ENCODE measurements around the gene C1orf50.

Gene C1orf50

DNA sequence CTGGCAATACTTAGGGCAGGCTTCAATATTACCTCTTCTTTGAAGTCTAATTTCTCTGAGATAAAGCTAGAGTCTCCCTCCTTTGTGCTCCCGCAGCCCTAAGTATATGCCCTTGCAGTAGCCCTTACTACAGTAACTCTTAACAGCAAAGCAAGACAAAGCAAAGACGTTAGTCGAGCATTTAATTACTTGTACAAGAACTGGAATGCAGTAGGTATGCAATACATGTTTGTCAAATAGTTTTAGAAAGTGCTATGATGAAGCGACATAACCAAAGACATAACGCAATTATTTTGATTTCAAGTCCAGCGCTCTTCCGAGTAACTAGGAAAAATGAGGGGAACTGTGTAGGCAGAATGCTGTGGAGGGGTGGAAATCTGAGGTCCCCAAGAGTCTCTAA is 1.8 kb upstream of the C1orf50 start:
- DNase-seq, result no peak

- peak; percentile 44 for DNase-seq
Measured at GRCh38 chr1:42765832-42766740, 963 bp upstream of the C1orf50 start.

- DNase-seq, result no peak
Measured at GRCh38 chr1:42767510-42768000, 506 bp downstream of the C1orf50 start.

GRCh38 chr1:42768172-42768571 is 1.1 kb downstream of the C1orf50 start:
- DNase-seq, result no peak

DNA sequence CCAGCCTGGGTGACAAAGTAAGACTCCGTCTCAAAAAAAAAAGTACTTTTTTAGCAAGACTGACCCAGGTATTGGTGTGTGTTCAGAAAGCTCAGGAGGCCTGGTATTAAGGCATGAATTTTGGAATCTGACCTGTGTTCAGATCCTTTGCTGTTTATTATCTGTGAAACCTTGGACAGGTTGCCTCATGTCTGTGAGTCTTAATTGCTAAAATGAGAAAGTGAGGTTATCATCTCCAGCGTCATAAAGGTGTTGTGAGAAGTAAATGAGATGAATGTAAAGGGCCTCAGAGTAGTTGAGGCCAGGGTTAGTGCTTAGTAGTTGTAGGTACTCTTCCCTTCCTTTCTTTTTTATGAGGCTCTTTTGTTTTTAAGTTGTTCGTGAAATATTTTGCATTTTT is 2.8 kb downstream of the C1orf50 start:
- no peak for DNase-seq

DNA sequence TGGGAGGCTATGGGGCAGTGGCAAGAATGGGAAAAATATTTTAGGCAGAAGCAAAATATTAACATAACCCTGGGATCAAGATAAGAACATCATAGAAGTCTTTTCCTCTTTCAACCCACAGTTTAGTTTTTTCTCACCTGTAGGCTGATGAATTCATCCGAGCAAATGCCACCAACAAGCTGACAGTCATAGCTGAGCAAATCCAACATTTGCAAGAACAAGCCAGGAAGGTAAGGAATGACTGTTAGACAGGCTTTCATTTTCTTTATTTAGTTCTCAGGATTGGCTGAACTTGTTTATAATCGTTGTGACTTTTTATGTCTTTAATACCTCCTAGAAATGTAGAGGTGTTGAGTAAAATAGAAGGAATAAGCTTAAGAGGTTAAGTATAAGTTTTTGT is 6.4 kb downstream of the C1orf50 start:
- no peak for DNase-seq

GRCh38 chr1:42774928-42775526 is 8.0 kb downstream of the C1orf50 start:
- no peak for DNase-seq

DNA sequence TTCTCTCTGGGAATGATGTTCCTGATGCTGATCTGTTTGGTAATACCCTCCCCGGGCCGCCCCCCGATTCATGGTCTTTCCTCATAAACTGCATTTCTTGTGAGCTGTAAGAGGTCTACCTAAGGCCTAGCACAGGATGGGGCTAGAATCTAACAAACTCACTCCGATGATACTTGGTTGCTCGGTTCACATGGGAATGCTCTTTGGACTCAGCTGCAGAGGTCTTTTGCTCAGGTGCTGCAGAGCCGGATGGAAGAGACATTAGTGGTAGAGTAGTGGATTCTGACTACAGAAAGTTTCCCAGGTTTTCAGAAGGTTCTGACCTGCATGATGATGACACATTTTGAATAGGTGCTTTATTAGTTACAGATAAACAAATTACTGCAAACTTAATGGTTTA is 9.5 kb downstream of the C1orf50 start:
- no peak for DNase-seq

DNA sequence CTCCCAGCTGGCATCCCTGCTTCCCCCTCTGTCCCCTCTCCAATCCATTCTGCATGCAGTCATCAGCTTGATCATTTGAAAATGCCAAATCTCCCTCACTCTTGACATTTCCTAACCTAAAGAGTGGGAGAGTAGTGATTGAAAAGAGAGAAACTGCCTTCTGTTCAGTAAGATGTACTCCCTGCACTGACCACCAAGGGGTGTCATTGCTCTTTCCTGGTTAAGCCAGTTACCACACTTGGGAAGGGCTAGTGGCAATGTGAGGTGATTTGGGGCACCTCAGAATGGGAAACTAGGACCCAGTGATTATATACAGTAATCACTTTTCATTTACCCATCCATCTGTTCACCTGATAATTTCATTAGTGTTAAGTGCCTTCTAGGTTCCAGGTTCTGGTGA is 10.8 kb downstream of the C1orf50 start:
- no peak for DNase-seq

- no peak for DNase-seq
Measured at GRCh38 chr1:42779725-42780124, 12.7 kb downstream of the C1orf50 start.

GRCh38 chr1:42780176-42780575 is 13.1 kb downstream of the C1orf50 start:
- no peak for DNase-seq

GRCh38 chr1:42783092-42783491 is 16.0 kb downstream of the C1orf50 start:
- no peak for DNase-seq

GRCh38 chr1:42784547-42784945 is 17.5 kb downstream of the C1orf50 start:
- no peak for DNase-seq

- DNase-seq, result no peak
Measured at GRCh38 chr1:42784946-42785693, 18.1 kb downstream of the C1orf50 start, which contains the start of gene TMEM269. TMEM269 (plus strand) TSS chr1:42784991; CDS start chr1:42789894, 4,903 bp downstream.

- no peak for DNase-seq
Measured at GRCh38 chr1:42786097-42786496, 19.0 kb downstream of the C1orf50 start.

DNA sequence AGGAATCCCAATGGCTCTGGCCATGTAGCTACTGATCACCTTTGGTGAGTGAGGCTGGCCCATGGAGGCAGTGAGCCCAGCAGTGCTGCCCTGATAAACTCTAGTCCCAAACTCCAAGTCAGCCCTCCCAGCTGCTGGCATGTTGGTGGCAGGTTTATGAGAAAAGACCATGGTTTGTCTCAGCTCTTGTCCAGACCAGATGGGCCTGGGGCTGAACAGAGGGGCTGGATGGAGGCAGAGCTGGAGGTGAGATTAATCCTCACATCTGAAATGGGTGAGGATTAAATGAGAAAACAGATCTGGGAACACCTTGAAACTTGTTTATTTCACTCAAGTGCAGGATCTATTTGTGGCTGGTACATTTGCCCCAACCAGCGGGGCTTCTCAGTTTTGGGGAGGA is 21.0 kb downstream of the C1orf50 start:
- DNase-seq, result no peak

- no peak for DNase-seq
Measured at GRCh38 chr1:42793824-42794223, 26.8 kb downstream of the C1orf50 start.

DNA sequence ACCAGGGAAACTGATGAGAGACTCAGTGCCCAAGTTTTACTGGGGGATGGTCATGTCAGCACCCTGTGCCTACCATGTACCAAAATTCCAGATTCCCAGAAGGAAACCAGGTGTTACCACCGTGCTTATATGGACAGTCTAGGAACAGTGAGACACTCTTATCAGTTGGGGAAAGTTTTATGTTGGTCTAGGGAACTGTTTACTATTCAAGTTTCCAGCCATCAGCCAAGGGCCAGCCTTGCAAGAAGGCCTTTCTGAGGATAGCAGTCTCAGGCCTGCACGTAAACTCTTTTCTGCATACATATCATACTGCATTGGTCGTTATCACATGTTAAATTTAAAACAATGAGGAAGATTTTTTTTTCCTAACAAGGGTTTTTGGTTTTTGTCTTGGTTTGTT is 30.4 kb downstream of the C1orf50 start:
- DNase-seq, result no peak

DNA sequence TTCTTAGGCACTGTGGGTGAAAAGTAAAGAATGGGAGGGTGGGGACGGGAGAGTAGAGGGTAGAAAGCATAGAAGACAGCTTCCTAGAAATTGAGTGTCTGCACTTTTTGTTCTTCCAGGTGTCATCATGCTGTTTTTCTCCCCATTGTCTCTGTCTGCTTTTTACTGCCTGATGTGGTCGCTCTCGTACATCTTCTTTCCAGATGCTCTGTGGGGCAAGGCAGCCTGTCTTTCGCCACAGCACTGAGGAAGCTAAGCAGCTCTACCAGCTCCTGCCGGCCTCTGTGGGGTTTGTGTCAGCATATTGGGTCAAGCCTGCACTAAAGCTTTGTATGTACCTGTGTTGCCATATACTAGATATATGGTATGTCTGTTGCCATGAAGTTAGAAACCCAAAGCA is 30.9 kb downstream of the C1orf50 start:
- DNase-seq, result no peak

GRCh38 chr1:42801832-42802473 is 34.9 kb downstream of the C1orf50 start:
- DNase-seq, result no peak

- DNase-seq, result no peak
Measured at GRCh38 chr1:42806171-42806570, 39.1 kb downstream of the C1orf50 start.

DNA sequence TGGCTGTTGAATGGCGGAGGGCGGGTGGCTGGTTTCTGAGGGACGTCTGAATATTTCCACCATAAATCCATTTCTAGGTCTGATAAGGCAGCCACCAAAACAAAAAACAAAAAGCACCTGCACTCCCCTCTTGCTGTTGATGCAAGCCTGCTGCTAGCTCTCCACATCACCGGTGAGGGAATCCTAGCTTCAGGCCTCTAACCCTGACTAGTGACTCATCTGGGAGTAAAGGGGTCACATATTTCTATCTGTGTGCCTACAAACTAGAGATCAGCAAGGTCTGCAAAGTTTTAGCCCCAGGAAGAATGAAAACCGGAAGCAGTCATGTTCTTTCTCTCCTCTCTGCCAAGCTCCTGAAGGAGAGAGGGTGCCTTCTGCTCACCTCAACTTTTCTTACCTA is 39.5 kb downstream of the C1orf50 start:
- DNase-seq, result no peak
